ENCODE results near the gene TSPAN16.

TSPAN16 gene

GRCh38 chr19:11248852-11249251 lies 47.1 kb upstream of the TSPAN16 start:
- Histone ChIP-seq H2BK15ac (ENCODE audit: low read length) (no peak overlapping the region), H2AK5ac (ENCODE audit: low read depth, low read length) (no peak overlapping the region), H3K4ac (ENCODE audit: low read length) (no peak overlapping the region), H3K9ac (ENCODE audit: low read depth, low read length, poor library complexity) (no peak overlapping the region), H2BK5ac (ENCODE audit: low read length) (no peak overlapping the region), H3K36me3 (replicated peaks in 1 of 2; ENCODE audit: control insufficient read depth in 2 of 2, insufficient read depth in 2 of 2, low read length in 2 of 2) (peaks cover 7 to 83% of the 10 kb centered on the region in 2 donors), H2AFZ (ENCODE audit: low read length) (no peak overlapping the region), H4K91ac (ENCODE audit: low read depth, low read length, poor library complexity) (no peak overlapping the region), H3K18ac (ENCODE audit: low read length) (no peak overlapping the region), H3K4me3 (ENCODE audit: low read length in 2 of 2) (no peak overlapping the region), H3K4me1 (ENCODE audit: control insufficient read depth in 2 of 2, insufficient read depth in 1 of 2, low read depth in 1 of 2, low read length in 2 of 2) (no peaks in the 10 kb centered on the region), H3K4me2 (ENCODE audit: insufficient read depth, low read length, poor library complexity, severe bottlenecking) (no peak overlapping the region), H3K14ac (ENCODE audit: low read length) (no peak overlapping the region), H3K9me3 (replicated peaks in 1 of 2; ENCODE audit: control insufficient read depth in 2 of 2, insufficient read depth in 1 of 2, low read depth in 1 of 2, low read length in 2 of 2) (no peaks in the 10 kb centered on the region), H3K27me3 (ENCODE audit: control insufficient read depth in 3 of 3, insufficient read depth in 3 of 3, low read depth in 1 of 3, low read length in 3 of 3) (no peaks in the 10 kb centered on the region), H2BK12ac (ENCODE audit: low read length) (no peak overlapping the region), H3K79me1 (ENCODE audit: low read depth, low read length) (no peaks in the 10 kb centered on the region), H3K27ac (replicated peaks; ENCODE audit: low read length) (no peak overlapping the region), H2BK120ac (ENCODE audit: low read depth, low read length) (no peak overlapping the region), H4K8ac (ENCODE audit: low read depth, low read length) (no peak overlapping the region), H3K23ac (ENCODE audit: low read depth, low read length, poor library complexity) (no peak overlapping the region)
- no CpG with 5 or more reads among the region's 2 CpGs for WGBS, 2 donors (ENCODE audit: extremely low coverage in 2 of 2, insufficient read length in 2 of 2, insufficient replicate concordance in 1 of 2)
- no peak for DNase-seq (ENCODE audit: low spot score)

GRCh38 chr19:11251217-11251616 lies 44.7 kb upstream of the TSPAN16 start:
- Histone ChIP-seq H3K27me3 (ENCODE audit: control insufficient read depth in 3 of 3, insufficient read depth in 3 of 3, low read depth in 1 of 3, low read length in 3 of 3) (no peaks in the 10 kb centered on the region), H2BK15ac (ENCODE audit: low read length) (no peak overlapping the region), H3K4me2 (ENCODE audit: insufficient read depth, low read length, poor library complexity, severe bottlenecking) (no peak overlapping the region)

GRCh38 chr19:11251650-11252314 lies 44.2 kb upstream of the TSPAN16 start:
- Histone ChIP-seq H3K36me3 (replicated peaks in 1 of 2; ENCODE audit: control insufficient read depth in 2 of 2, insufficient read depth in 2 of 2, low read length in 2 of 2) (peaks cover 9 to 59% of the 10 kb centered on the region in 2 donors), H3K9ac (ENCODE audit: low read depth, low read length, poor library complexity) (no peak overlapping the region), H2BK15ac (ENCODE audit: low read length) (no peak overlapping the region), H2BK5ac (ENCODE audit: low read length) (no peak overlapping the region), H4K8ac (ENCODE audit: low read depth, low read length) (no peak overlapping the region), H3K4me3 (ENCODE audit: low read length in 2 of 2) (no peak overlapping the region), H3K4me2 (ENCODE audit: insufficient read depth, low read length, poor library complexity, severe bottlenecking) (no peak overlapping the region), H3K4ac (ENCODE audit: low read length) (no peak overlapping the region), H2AFZ (ENCODE audit: low read length) (no peak overlapping the region), H2BK120ac (ENCODE audit: low read depth, low read length) (no peak overlapping the region), H2AK5ac (ENCODE audit: low read depth, low read length) (no peak overlapping the region), H3K27ac (replicated peaks; ENCODE audit: low read length) (no peak overlapping the region), H3K79me1 (ENCODE audit: low read depth, low read length) (no peaks in the 10 kb centered on the region), H2BK12ac (ENCODE audit: low read length) (no peak overlapping the region), H3K18ac (ENCODE audit: low read length) (no peak overlapping the region), H3K14ac (ENCODE audit: low read length) (no peak overlapping the region), H4K91ac (ENCODE audit: low read depth, low read length, poor library complexity) (no peak overlapping the region), H3K4me1 (ENCODE audit: control insufficient read depth in 2 of 2, insufficient read depth in 1 of 2, low read depth in 1 of 2, low read length in 2 of 2) (peaks cover 0 to 3% of the 10 kb centered on the region in 2 donors), H3K27me3 (ENCODE audit: control insufficient read depth in 3 of 3, insufficient read depth in 3 of 3, low read depth in 1 of 3, low read length in 3 of 3) (no peaks in the 10 kb centered on the region), H3K9me3 (replicated peaks in 1 of 2; ENCODE audit: control insufficient read depth in 2 of 2, insufficient read depth in 1 of 2, low read depth in 1 of 2, low read length in 2 of 2) (no peaks in the 10 kb centered on the region), H3K23ac (ENCODE audit: low read depth, low read length, poor library complexity) (peak overlapping the region; percentile 47)
- no peak for DNase-seq (ENCODE audit: low spot score)
- WGBS, 2 donors (ENCODE audit: extremely low coverage in 2 of 2, insufficient read length in 2 of 2, insufficient replicate concordance in 1 of 2): no CpG with 5 or more reads among the region's 11 CpGs

More at GRCh38 chr19:11251217-11251616, 44.7 kb upstream of the TSPAN16 start:
- no peak overlapping the region for H4K8ac ChIP-seq (ENCODE audit: low read depth, low read length)
- H2BK120ac ChIP-seq (ENCODE audit: low read depth, low read length): no peak overlapping the region
- no CpG with 5 or more reads among the region's 4 CpGs for WGBS, 2 donors (ENCODE audit: extremely low coverage in 2 of 2, insufficient read length in 2 of 2, insufficient replicate concordance in 1 of 2)
- H3K23ac ChIP-seq (ENCODE audit: low read depth, low read length, poor library complexity): no peak overlapping the region
- H3K9ac ChIP-seq (ENCODE audit: low read depth, low read length, poor library complexity): no peak overlapping the region
- H3K79me1 ChIP-seq (ENCODE audit: low read depth, low read length): no peaks in the 10 kb centered on the region
- H3K18ac ChIP-seq (ENCODE audit: low read length): no peak overlapping the region
- no peaks in the 10 kb centered on the region for H3K9me3 ChIP-seq (replicated peaks in 1 of 2; ENCODE audit: control insufficient read depth in 2 of 2, insufficient read depth in 1 of 2, low read depth in 1 of 2, low read length in 2 of 2)
- no peak for DNase-seq (ENCODE audit: low spot score)
- no peak overlapping the region for H3K27ac ChIP-seq (replicated peaks; ENCODE audit: low read length)
- H2BK12ac ChIP-seq (ENCODE audit: low read length): no peak overlapping the region
- H3K4me1 ChIP-seq (ENCODE audit: control insufficient read depth in 2 of 2, insufficient read depth in 1 of 2, low read depth in 1 of 2, low read length in 2 of 2): peaks cover 0 to 1% of the 10 kb centered on the region in 2 donors
- H2BK5ac ChIP-seq (ENCODE audit: low read length): no peak overlapping the region
- H2AFZ ChIP-seq (ENCODE audit: low read length): no peak overlapping the region
- H3K4me3 ChIP-seq (ENCODE audit: low read length in 2 of 2): no peak overlapping the region
- H3K14ac ChIP-seq (ENCODE audit: low read length): no peak overlapping the region
- no peak overlapping the region for H3K4ac ChIP-seq (ENCODE audit: low read length)
- peak overlapping the region; percentile 52 for H2AK5ac ChIP-seq (ENCODE audit: low read depth, low read length)
- H3K36me3 ChIP-seq (replicated peaks in 1 of 2; ENCODE audit: control insufficient read depth in 2 of 2, insufficient read depth in 2 of 2, low read length in 2 of 2): peaks cover 7 to 65% of the 10 kb centered on the region in 2 donors
- no peak overlapping the region for H4K91ac ChIP-seq (ENCODE audit: low read depth, low read length, poor library complexity)

GRCh38 chr19:11252665-11253355 lies 43.1 kb upstream of the TSPAN16 start:
- Histone ChIP-seq H2BK15ac (ENCODE audit: low read length) (no peak overlapping the region), H2BK12ac (ENCODE audit: low read length) (no peak overlapping the region), H3K27ac (replicated peaks; ENCODE audit: low read length) (no peak overlapping the region), H4K91ac (ENCODE audit: low read depth, low read length, poor library complexity) (no peak overlapping the region), H3K4me2 (ENCODE audit: insufficient read depth, low read length, poor library complexity, severe bottlenecking) (no peak overlapping the region), H2AFZ (ENCODE audit: low read length) (no peak overlapping the region), H3K4me3 (ENCODE audit: low read length in 2 of 2) (no peak overlapping the region), H3K36me3 (replicated peaks in 1 of 2; ENCODE audit: control insufficient read depth in 2 of 2, insufficient read depth in 2 of 2, low read length in 2 of 2) (peaks cover 9 to 49% of the 10 kb centered on the region in 2 donors), H3K14ac (ENCODE audit: low read length) (no peak overlapping the region), H3K79me1 (ENCODE audit: low read depth, low read length) (no peaks in the 10 kb centered on the region), H2AK5ac (ENCODE audit: low read depth, low read length) (no peak overlapping the region), H2BK120ac (ENCODE audit: low read depth, low read length) (no peak overlapping the region), H4K8ac (ENCODE audit: low read depth, low read length) (no peak overlapping the region), H3K27me3 (ENCODE audit: control insufficient read depth in 3 of 3, insufficient read depth in 3 of 3, low read depth in 1 of 3, low read length in 3 of 3) (no peaks in the 10 kb centered on the region), H2BK5ac (ENCODE audit: low read length) (peak overlapping the region; percentile 53), H3K23ac (ENCODE audit: low read depth, low read length, poor library complexity) (no peak overlapping the region), H3K9ac (ENCODE audit: low read depth, low read length, poor library complexity) (no peak overlapping the region), H3K18ac (ENCODE audit: low read length) (no peak overlapping the region), H3K4ac (ENCODE audit: low read length) (no peak overlapping the region), H3K9me3 (replicated peaks in 1 of 2; ENCODE audit: control insufficient read depth in 2 of 2, insufficient read depth in 1 of 2, low read depth in 1 of 2, low read length in 2 of 2) (no peaks in the 10 kb centered on the region), H3K4me1 (ENCODE audit: control insufficient read depth in 2 of 2, insufficient read depth in 1 of 2, low read depth in 1 of 2, low read length in 2 of 2) (peaks cover 0 to 3% of the 10 kb centered on the region in 2 donors)
- no CpG with 5 or more reads among the region's 19 CpGs for WGBS, 2 donors (ENCODE audit: extremely low coverage in 2 of 2, insufficient read length in 2 of 2, insufficient replicate concordance in 1 of 2)
- DNase-seq (ENCODE audit: low spot score): no peak
